ENCODE measurements around the gene MAX. TPM values are rescaled to one million over a fixed set of nuclear protein-coding genes. Genes with fewer than 3 reads are reported as not detected.

MAX gene
- total and polyA plus RNA-seq, 2 of the 8 experiments (the other 6 are each of a cell fraction or from before 2014, with no cell fraction given): 36.9 to 65.1 TPM

GRCh38 chr14:65134651-65135579 is 32.6 kb upstream of the MAX start:
- no peak overlapping the region for H3K14ac ChIP-seq (ENCODE audit: insufficient read length)
- no peaks in the 10 kb centered on the region for H3K23me2 ChIP-seq (ENCODE audit: low read depth, low read length)
- H2BK120ac ChIP-seq (replicated peaks; ENCODE audit: low read depth, low read length): no peak overlapping the region
- no peak overlapping the region for H2BK15ac ChIP-seq (ENCODE audit: low read length)
- H3K4ac ChIP-seq (replicated peaks; ENCODE audit: insufficient read length, low read depth, low read length): no peak overlapping the region
- H3K23ac ChIP-seq (ENCODE audit: insufficient read length): no peak overlapping the region
- no peak overlapping the region; the same call in 1 of the 2 replicates for H4K8ac ChIP-seq (ENCODE audit: extremely low read depth, insufficient read depth, low read length)
- H3K36me3 ChIP-seq (ENCODE audit: control insufficient read depth in 2 of 4, insufficient read depth in 4 of 4, low read length in 3 of 4): no peaks in the 10 kb centered on the region
- no peak overlapping the region for H2BK12ac ChIP-seq (ENCODE audit: low read depth, low read length)
- no peaks in the 10 kb centered on the region for H3K4me1 ChIP-seq (replicated peaks in 1 of 4; ENCODE audit: control insufficient read depth in 3 of 4, insufficient read depth in 4 of 4, low read length in 3 of 4)
- H3K18ac ChIP-seq (ENCODE audit: extremely low read depth, low read length): no peak overlapping the region
- no peaks in the 10 kb centered on the region for H3K79me1 ChIP-seq (ENCODE audit: low read depth, low read length)
- no peak overlapping the region for H3K4me3 ChIP-seq (ENCODE audit: extremely low read depth in 1 of 4, insufficient read depth in 2 of 4, low read depth in 3 of 4, low read length in 4 of 4)
- ChIA-PET POLR2A (ENCODE audit: partially characterized antibody) (no interaction called here), CTCF (ENCODE audit: partially characterized antibody) (no interaction called here)
- H3K79me2 ChIP-seq (ENCODE audit: control insufficient read depth in 1 of 2, insufficient read depth in 2 of 2, low read length in 2 of 2): no peaks in the 10 kb centered on the region
- no peak overlapping the region for H2AK5ac ChIP-seq (ENCODE audit: low read depth, low read length)
- H3K9me3 ChIP-seq (ENCODE audit: insufficient read depth in 2 of 2, low read depth in 1 of 2, low read length in 1 of 2): no peaks in the 10 kb centered on the region
- no peak overlapping the region for H4K5ac ChIP-seq (ENCODE audit: insufficient read length, low read depth, low read length)
- H3K27ac ChIP-seq (ENCODE audit: low read depth, low read length): no peak overlapping the region
- no peak overlapping the region for H3K56ac ChIP-seq (replicated peaks; ENCODE audit: insufficient read length, low read depth, low read length)
- 91% methylated on average over 10 of the region's 12 CpGs; no CpG with 5 or more reads in 1 of the 2 experiments for WGBS, 2 experiments (ENCODE audit: extremely low coverage in 1 of 2, insufficient coverage in 1 of 2, insufficient read length in 1 of 2, insufficient replicate concordance in 2 of 2, low coverage in 1 of 2, low lambda C conversion rate in 2 of 2, missing lambda C conversion rate in 1 of 2)
- no peak overlapping the region for H3K4me2 ChIP-seq (ENCODE audit: insufficient read depth in 1 of 2, low read depth in 2 of 2, low read length in 2 of 2)
- DNase-seq (ENCODE audit: low read depth in 1 of 2, low spot score in 2 of 2) (no peak), FAIRE-seq (no peak)
- H3K27me3 ChIP-seq (replicated peaks in 1 of 4; ENCODE audit: control insufficient read depth in 3 of 4, extremely low read depth in 1 of 4, insufficient read depth in 3 of 4, low read length in 3 of 4): no peaks in the 10 kb centered on the region
- H2BK5ac ChIP-seq (ENCODE audit: low read depth, low read length): no peak overlapping the region
- H3K9ac ChIP-seq (replicated peaks in 1 of 4; ENCODE audit: extremely low read depth in 1 of 4, low read depth in 3 of 4, low read length in 3 of 4): no peak overlapping the region
- H2BK20ac ChIP-seq (ENCODE audit: low read length): no peak overlapping the region
- no peaks in the 10 kb centered on the region for H4K20me1 ChIP-seq (replicated peaks in 1 of 2; ENCODE audit: control insufficient read depth in 1 of 2, insufficient read depth in 2 of 2, low read length in 2 of 2)
- H2AFZ ChIP-seq (ENCODE audit: low read length): no peak overlapping the region
- H4K91ac ChIP-seq (replicated peaks; ENCODE audit: insufficient read length, low read length): no peak overlapping the region
